Coronary artery (tissue), 2 donors: Measurements from ENCODE around the gene COBL.

ENCODE experiments used
- DNase-seq: peaks from one replicate; pipeline ENCODE4 v3.0.0-alpha.2; 2017; ENCODE audit warnings: low spot score
- H3K27ac ChIP-seq, 2 donors: fragments of 200-600 bp; sonication (generic); one replicate each; pipeline ENCODE4 v1.5.1; 2016 to 2019
- H3K4me3 ChIP-seq: fragments of 200-600 bp; sonication (generic); 2 replicates; pipeline ENCODE4 v1.5.1; 2016; ENCODE audit warnings: mild to moderate bottlenecking, moderate library complexity
- CTCF ChIP-seq: fragments of 200-600 bp; sonication (generic); IDR thresholded peaks from one replicate; pipeline ENCODE4 v1.5.1; 2019; ENCODE audit warnings: antibody characterized with exemption

COBL gene

GRCh38 chr7:51134013-51134441 lies 182.6 kb downstream of the COBL start:
- DNase-seq: no peak
- no peak overlapping the region for H3K4me3 ChIP-seq
- no peak overlapping the region for H3K27ac ChIP-seq
- TF ChIP-seq CTCF: no peak

- Histone ChIP-seq H3K27ac (no peak overlapping the region), H3K4me3 (no peak overlapping the region)
- no peak for TF ChIP-seq CTCF
- no peak for DNase-seq
Observed at GRCh38 chr7:51132661-51133060, 183.9 kb downstream of the COBL start.

GRCh38 chr7:51129527-51130472 lies 186.8 kb downstream of the COBL start:
- no peak overlapping the region for H3K27ac ChIP-seq
- TF ChIP-seq CTCF: no peak
- DNase-seq: no peak

GRCh38 chr7:51128545-51129435 lies 187.8 kb downstream of the COBL start:
- Histone ChIP-seq H3K27ac (no peak overlapping the region), H3K4me3 (no peak overlapping the region)
- DNase-seq: no peak
- TF ChIP-seq CTCF: no peak

More at GRCh38 chr7:51129527-51130472, 186.8 kb downstream of the COBL start:
- H3K4me3 ChIP-seq: no peak overlapping the region

- Histone ChIP-seq H3K27ac (peak overlapping the region in 1 of 2 donors; percentile 31), H3K4me3 (no peak overlapping the region)
- no peak for TF ChIP-seq CTCF
- DNase-seq: no peak
Observed at GRCh38 chr7:51127618-51127904, 189.0 kb downstream of the COBL start.

GRCh38 chr7:51126813-51127617 lies 189.6 kb downstream of the COBL start:
- Histone ChIP-seq H3K4me3 (no peak overlapping the region), H3K27ac (peak overlapping the region in 1 of 2 donors; percentile 11)

More at GRCh38 chr7:51126813-51127617, 189.6 kb downstream of the COBL start:
- no peak for DNase-seq
- TF ChIP-seq CTCF: no peak
